Loucy (cell line): ENCODE data around the gene PALD1.

ENCODE experiments used
- CTCF ChIP-seq: fragments of 200-600 bp; sonication (generic); conservative IDR thresholded peaks from 2 replicates; pipeline ENCODE4 v1.5.1; 2014; ENCODE audit warnings: mild to moderate bottlenecking, antibody characterized with exemption, low read length
- EZH2phosphoT487 ChIP-seq: fragments of 200-600 bp; IDR thresholded peaks from 2 replicates; pipeline ENCODE4 v1.6.1; 2018; ENCODE audit warnings: antibody characterized with exemption, mild to moderate bottlenecking, moderate library complexity, borderline replicate concordance

- TF ChIP-seq CTCF: no peak
- TF ChIP-seq EZH2phosphoT487: no peak
Measured at GRCh38 chr10:70442332-70442988, 36.1 kb upstream of the PALD1 start.
